Ovary (tissue), 9 donors: ENCODE data around the gene IL18BP. TPM values are rescaled to one million over a fixed set of nuclear protein-coding genes. Genes with fewer than 3 reads are reported as not detected.

Experiments used
- DNase-seq, 5 donors: peaks; one replicate each; pipeline ENCODE4 v3.0.0-alpha.2; 2019 to 2020
- H3K27ac ChIP-seq, 2 donors: fragments of 200-600 bp; one replicate each; pipeline versions ENCODE4 v1.5.1 to v1.8.0; 2019 to 2022
- H3K27me3 ChIP-seq: fragments of 200-600 bp; one replicate; pipeline ENCODE4 v1.8.0; 2022
- H3K36me3 ChIP-seq: fragments of 200-600 bp; sonication (generic); one replicate; pipeline ENCODE4 v1.5.1; 2019
- H3K4me1 ChIP-seq: one replicate; pipeline ENCODE4 v1.8.1; 2013; ENCODE audit warnings: mild to moderate bottlenecking, moderate library complexity; ENCODE audit not compliant: insufficient read depth
- H3K4me3 ChIP-seq: fragments of 200-600 bp; sonication (generic); one replicate; pipeline ENCODE4 v1.5.1; 2017
- H3K9me3 ChIP-seq, 2 donors: fragments of 200-600 bp in 1 of 2; sonication (generic) in 1 of 2; one replicate each; pipeline versions ENCODE4 v1.5.1 to v1.8.1; 2013 to 2019; ENCODE audit warnings: mild to moderate bottlenecking in 1 of 2, moderate library complexity in 1 of 2
- CTCF ChIP-seq, 3 donors: fragments of 450-650 bp in 2 of 3; fragments of 200-600 bp in 1 of 3; IDR thresholded peaks; one replicate each; pipeline versions ENCODE4 v1.5.1 to v1.8.0; 2016 to 2022; ENCODE audit warnings: antibody characterized with exemption in 3 of 3, mild to moderate bottlenecking in 1 of 3
- EP300 ChIP-seq: sonication (generic); formaldehyde crosslinking; IDR thresholded peaks from one replicate; pipeline ENCODE4 v1.6.1; 2017; ENCODE audit warnings: antibody characterized with exemption
- POLR2A ChIP-seq: fragments of 450-650 bp; IDR thresholded peaks from one replicate; pipeline ENCODE4 v1.6.1; 2017; ENCODE audit warnings: antibody characterized with exemption, mild to moderate bottlenecking, moderate library complexity
- WGBS, 3 donors: extraction: QIAGEN DNeasy Blood & Tissue Kit in 1 of 3; methylation state at CpG; one replicate each; pipeline versions ENCODE4 v1.1.5 to v1.1.7; 2013 to 2017; 5-methylcytosine and 5-hydroxymethylcytosine counted together
- intact Hi-C, 4 donors: fragments of 100-400 bp; cut with DNase I; formaldehyde crosslinking; loops; one replicate each; pipeline versions ENCODE4 v1.11.0 to v1.15.1; 2022 to 2023
- polyA plus RNA-seq, 2 donors: library from polyadenylated mRNA; stranded (reverse); fragments of 200-250 nt in 1 of 2; fragments of 350-450 nt in 1 of 2; fragmentation: Illumina TruSeq in 1 of 2; extraction: RNeasy Lipid Tissue Mini Kit (QIAGEN cat#74804) in 1 of 2; gene quantifications; one replicate each; pipeline ENCODE4 v1.2.3, GENCODE V29; 2013 to 2014
- total RNA-seq, 7 donors: library from RNA; depleted of rRNA in 2 of 7; stranded (reverse); fragments of >200 nt in 2 of 7; fragmentation: NEBNext Ultra II Directional in 3 of 7; extraction: Animal tissue kit (Norgen Biotek cat#: 25700) in 3 of 7; gene quantifications; one replicate each; pipeline versions ENCODE4 v1.1.0 to v1.2.4, GENCODE V29; 2016 to 2023
- donor health status: DM: no; HTN: no; CAD: no; lungs with moderate emphysema.
- donor health status: DM: no; HTN: no; CAD: no.
- donor health status: Bipolar disorder and iron deficiency.
- donor health status: DM: yes; HTN: yes; CAD: no.
- donor health status: DM: no; HTN: no; CAD: no.
- donor health status: DM: yes; HTN: yes; CAD: no.

The IL18BP gene
- total and polyA plus RNA-seq, 9 donors: 4.6 to 17.1 (median 8.8) TPM

DNA sequence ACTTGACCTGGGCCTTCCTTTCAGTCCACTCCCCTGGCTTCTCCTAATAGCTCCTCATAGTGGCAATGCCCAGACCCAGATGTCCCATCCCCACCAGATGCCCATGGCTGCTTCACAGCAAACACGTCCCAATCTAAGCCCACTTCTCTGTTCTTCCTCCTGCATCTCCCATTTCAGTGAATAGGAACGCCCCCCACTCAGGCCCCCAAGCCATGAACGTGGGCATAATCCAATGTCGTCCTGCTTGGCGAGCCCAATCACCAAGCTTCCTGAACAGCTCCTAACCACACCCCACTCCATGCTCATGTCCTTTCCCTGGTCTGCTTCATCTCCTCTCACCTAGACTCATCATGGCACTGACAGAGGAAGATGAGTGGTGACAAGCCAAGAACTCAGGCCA, 8.9 kb downstream of the IL18BP start:
- TF ChIP-seq EP300 (no peak), CTCF (IDR thresholded peaks at IDR 0.05) (no peak)
- H3K27ac ChIP-seq: no peak overlapping the region
- no peaks in the 10 kb centered on the region for H3K27me3 ChIP-seq
- intact Hi-C loops: loop anchor here in 1 of 4 donors (10.0 kb wide), 1 partner anchor 237 kb away; the partner anchor contains the start of gene PHOX2A
- no peaks in the 10 kb centered on the region for H3K4me1 ChIP-seq
- no peaks in the 10 kb centered on the region for H3K36me3 ChIP-seq
- WGBS, 3 donors: 73 to 85% (median 78%) methylated on average over 5 of the region's 5 CpGs
- H3K4me3 ChIP-seq: no peak overlapping the region
- DNase-seq: no peak
- no peaks in the 10 kb centered on the region for H3K9me3 ChIP-seq

- Histone ChIP-seq H3K4me1 (peaks cover 8% of the 10 kb centered on the region), H3K4me3 (no peak overlapping the region), H3K27me3 (no peaks in the 10 kb centered on the region), H3K36me3 (no peaks in the 10 kb centered on the region), H3K27ac (no peak overlapping the region), H3K9me3 (no peaks in the 10 kb centered on the region)
- intact Hi-C loops: loop anchor here in 1 of 4 donors (10.0 kb wide), 1 partner anchor 236 kb away; the partner anchor contains the start of gene PHOX2A
- DNase-seq: no peak
- 47 to 68% (median 52%) methylated on average over 7 of the region's 7 CpGs for WGBS, 3 donors
- TF ChIP-seq CTCF (IDR thresholded peaks at IDR 0.05) (no peak), POLR2A (no peak), EP300 (no peak)
Measured at GRCh38 chr11:72008728-72009127, 10.0 kb downstream of the IL18BP start.

- intact Hi-C loops: loop anchor here in 1 of 4 donors (10.0 kb wide), 1 partner anchor 236 kb away; the partner anchor contains the start of gene PHOX2A
- Histone ChIP-seq H3K4me1 (peaks cover 9% of the 10 kb centered on the region), H3K9me3 (no peaks in the 10 kb centered on the region), H3K36me3 (no peaks in the 10 kb centered on the region), H3K27me3 (no peaks in the 10 kb centered on the region), H3K4me3 (no peak overlapping the region), H3K27ac (no peak overlapping the region)
- 88 to 94% (median 94%) methylated on average over 6 of the region's 6 CpGs for WGBS, 3 donors
- no peak for DNase-seq
- TF ChIP-seq EP300 (no peak), POLR2A (no peak), CTCF (IDR thresholded peaks at IDR 0.05) (no peak)
Measured at GRCh38 chr11:72009156-72009555, 10.4 kb downstream of the IL18BP start.

GRCh38 chr11:72010529-72011233, 12.0 kb downstream of the IL18BP start:
- TF ChIP-seq CTCF (IDR thresholded peaks at IDR 0.05) (no peak), POLR2A (no peak), EP300 (no peak)
- H3K9me3 ChIP-seq: no peaks in the 10 kb centered on the region
- H3K4me1 ChIP-seq: peaks cover 9% of the 10 kb centered on the region
- DNase-seq: no peak
- H3K36me3 ChIP-seq: no peaks in the 10 kb centered on the region
- no peak overlapping the region for H3K27ac ChIP-seq
- intact Hi-C loops: no loop called here
- H3K27me3 ChIP-seq: no peaks in the 10 kb centered on the region
- H3K4me3 ChIP-seq: no peak overlapping the region
- WGBS, 3 donors: 87 to 89% (median 87%) methylated on average over 10 of the region's 10 CpGs
